Right forelimb (tissue), 1 donor: ENCODE results near the gene ITPA.
A peak's percentile ranks its signal among the peaks of the same experiment; 100 is the strongest.

Source experiments
- DNase-seq: peaks from one replicate; pipeline ENCODE4 v3.0.0-alpha.2; 2018

The ITPA gene

GRCh38 chr20:3229798-3230197 is 20.5 kb downstream of the ITPA start:
- DNase-seq: no peak

- no peak for DNase-seq
Observed at GRCh38 chr20:3231116-3231515, 21.8 kb downstream of the ITPA start.

GRCh38 chr20:3231889-3232588 is 22.7 kb downstream of the ITPA start:
- DNase-seq: no peak

GRCh38 chr20:3233131-3233990 is 24.1 kb downstream of the ITPA start:
- no peak for DNase-seq

- DNase-seq: no peak
Observed at GRCh38 chr20:3233991-3234498, 24.7 kb downstream of the ITPA start.

GRCh38 chr20:3235666-3236324 is 26.5 kb downstream of the ITPA start:
- DNase-seq: no peak

GRCh38 chr20:3237011-3237957 is 28.0 kb downstream of the ITPA start:
- no peak for DNase-seq

GRCh38 chr20:3237958-3238615 is 28.8 kb downstream of the ITPA start:
- DNase-seq: no peak

- DNase-seq: no peak
Observed at GRCh38 chr20:3238616-3239025, 29.3 kb downstream of the ITPA start.

DNA sequence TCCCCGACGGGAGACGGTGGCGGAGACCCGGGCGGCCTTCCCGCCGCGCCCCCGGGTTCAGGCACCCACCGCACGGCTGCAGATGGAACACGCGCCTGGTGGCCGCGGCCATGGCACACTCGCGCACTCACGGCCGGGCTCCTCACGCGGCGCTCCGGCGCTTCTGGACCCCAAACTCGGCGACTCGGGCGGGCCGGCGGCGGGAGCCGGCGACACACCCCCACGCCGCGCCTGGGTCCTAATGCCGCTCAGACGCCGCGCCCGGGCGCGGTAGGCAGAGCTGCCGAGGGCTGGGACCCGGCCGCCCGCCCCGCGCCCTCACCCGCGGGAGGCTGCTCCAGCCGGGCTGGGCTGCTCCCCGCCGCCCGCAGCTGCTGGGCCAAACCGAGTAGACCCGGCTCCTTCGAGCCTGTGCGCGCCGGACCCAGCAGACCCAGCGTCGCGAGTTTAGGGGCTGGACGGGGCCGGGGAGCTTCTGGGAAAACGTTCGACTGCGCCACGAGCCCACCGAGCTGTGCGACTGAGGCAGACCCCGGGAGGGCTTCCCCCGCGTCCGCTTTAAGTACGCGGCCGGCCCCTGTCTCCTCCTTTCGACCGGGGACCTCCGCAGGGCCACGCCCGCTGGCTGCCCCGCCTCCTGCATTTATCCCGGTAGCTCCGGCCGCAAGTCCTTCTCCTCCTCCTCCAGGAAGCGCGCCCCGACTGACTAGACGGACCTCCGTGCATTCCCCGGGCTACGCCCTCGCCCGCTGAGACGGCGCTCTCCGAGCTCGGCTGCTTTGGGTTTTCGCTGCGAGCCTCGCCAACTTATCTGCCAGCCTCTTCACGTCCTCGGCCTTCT is 29.9 kb downstream of the ITPA start, which contains the start of gene SLC4A11:
TSS of gene SLC4A11 (minus strand) at position 165 of the 841 bp plus-strand sequence. CDS start at position 112, 53 bp downstream.
- peak; percentile 72 for DNase-seq

DNA sequence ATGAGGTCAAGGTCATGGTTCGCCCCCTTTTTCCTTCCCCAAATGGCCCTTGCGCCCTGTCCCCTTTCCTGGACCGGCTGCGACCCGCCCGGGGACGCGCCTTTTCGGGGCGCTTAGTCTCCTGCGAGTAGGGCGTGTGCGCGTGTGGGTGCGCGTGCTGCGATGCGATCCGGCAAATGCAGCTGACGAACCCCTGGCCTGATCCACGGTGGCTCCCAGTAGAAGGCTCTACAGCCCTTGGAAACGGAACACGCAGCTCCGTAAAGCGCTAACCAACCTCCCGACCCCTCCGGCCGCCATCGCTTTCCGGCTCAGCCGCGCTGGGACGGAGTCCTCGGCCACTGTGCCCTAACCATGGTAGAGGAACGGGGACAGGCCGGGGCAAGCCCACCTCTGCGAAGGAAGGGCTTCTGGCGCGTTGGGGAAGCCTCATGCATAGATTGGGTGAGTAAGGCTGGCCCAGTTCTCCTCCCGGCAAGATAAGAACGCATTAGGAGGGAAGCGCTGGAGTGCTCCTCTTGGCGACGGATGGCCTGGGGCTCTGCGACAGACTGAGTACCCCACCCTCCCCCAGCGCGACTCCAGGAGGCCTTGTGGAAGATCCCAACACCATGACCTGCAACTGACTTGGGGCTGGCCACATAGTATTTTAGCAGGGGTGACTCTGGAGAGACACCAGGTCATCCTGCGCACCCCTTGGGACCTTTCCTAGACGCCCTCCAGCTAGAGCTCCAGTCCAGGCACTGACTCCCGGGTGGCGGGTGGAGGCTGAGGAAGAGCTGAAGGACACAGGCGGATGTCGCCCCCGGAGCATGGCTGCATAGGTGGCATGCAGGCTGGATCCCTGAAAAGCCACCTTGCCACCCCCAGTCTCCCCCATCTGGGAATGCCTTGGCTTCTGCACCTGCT is 30.8 kb downstream of the ITPA start:
- no peak for DNase-seq

DNA sequence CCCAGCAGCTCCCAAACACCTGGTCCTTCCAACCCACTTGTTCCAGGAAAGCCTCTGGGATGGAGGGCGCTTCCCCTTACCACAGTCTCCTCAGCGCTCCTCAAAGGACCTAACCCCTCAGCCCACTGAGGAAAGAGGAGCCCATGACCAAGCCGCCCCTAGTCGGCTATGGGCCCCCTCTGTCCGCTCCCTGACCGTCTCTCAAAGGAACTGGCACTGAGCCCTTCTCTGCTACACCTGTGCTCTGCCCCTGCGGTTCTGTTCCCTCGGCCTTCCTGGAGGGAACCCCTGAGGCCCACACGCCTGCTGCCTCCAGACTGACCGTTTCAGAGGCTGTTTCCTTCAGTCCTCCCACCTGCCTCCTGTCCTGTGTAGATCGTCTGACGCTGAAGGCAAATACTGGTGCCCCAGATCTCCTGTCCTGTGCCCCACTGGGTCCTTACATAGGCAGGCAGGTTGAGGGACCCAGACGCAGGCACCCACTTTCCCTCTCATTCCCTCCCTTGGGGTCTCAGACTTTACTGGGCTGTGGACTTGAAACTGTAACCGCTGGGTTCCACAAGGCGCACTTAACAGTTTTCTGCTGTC is 31.6 kb downstream of the ITPA start:
- DNase-seq: no peak

- no peak for DNase-seq
Observed at GRCh38 chr20:3242172-3242692, 32.9 kb downstream of the ITPA start.

DNA sequence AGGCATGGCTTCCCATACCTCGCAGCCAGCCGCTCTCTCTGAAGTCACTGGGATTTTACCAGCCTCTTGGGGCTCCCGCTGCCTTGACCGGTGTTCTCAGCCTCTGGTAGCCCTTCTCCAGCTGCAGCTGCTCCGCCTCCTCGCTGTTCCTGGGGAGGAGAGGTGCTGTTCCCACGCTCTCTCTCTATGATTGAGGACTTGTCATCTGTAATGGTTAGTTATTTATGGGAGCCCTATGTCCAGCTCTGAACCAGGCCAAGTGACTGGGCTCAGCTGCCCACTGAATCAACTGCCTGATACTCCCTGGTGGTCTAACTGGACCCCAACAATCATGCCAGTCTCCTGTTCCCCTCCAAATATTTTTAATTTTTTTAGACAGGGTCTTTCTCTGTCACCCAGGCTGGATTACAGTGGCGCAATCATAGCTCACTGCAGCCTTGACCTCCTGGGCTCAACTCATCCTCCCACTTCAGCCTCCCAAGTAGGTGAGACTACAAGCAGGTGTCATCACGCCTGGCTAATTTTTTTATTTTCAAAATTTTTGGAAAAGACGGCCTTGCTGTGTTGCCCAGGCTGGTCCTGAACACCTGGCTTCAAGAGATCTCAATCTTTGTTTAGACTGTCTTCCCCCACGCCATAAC is 34.5 kb downstream of the ITPA start:
- no peak for DNase-seq

- no peak for DNase-seq
Observed at GRCh38 chr20:3244613-3245012, 35.3 kb downstream of the ITPA start.

DNA sequence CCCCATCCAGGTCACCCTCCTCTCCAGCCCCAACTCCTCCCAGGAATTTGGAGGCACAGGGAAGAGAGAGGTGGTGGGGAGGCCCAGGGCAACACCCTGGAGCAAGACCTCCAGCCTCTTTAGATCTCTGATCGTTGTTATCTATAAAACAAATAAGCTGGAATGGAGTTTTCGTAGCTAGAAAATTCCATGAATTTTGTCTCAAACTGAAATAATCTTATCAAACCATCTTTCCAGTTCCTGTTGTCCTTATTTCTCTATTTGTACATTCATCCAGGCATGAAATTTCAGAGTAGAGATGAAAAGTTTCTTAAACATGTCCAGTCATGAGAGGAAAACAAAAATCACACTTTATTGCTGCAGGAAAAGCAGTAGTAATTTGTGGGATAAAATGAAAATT is 35.9 kb downstream of the ITPA start:
- no peak for DNase-seq

DNA sequence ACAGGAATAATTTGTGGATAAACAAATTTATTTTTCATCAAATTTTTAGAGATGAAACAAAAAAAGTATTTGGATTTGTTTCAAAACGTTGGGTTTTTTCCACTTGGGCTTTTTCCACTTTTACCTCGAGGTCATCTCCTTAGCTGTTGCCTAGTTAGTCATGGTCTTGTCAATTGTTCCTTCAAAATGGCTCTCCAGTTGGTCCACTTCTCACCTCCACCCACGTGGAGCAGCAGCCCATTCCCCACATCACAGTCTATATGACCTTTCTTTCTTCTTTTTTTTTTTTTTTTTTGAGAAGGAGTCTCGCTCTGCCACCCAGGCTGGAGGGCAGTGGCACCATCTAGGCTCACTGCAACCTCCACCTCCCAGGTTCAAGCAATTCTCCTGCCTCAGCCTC is 36.4 kb downstream of the ITPA start:
- DNase-seq: no peak

- no peak for DNase-seq
Observed at GRCh38 chr20:3246682-3247081, 37.4 kb downstream of the ITPA start.
